WERI-Rb-1 (cell line): ENCODE results near the gene AKT1.

Experiments
- DNase-seq: peaks from one replicate; pipeline ENCODE4 v3.0.0-alpha.2; 2020
- H3K27ac ChIP-seq: fragments of 250-450 bp; sonication (Bioruptor Pico); 2 replicates; pipeline ENCODE4 v1.5.1; 2020; ENCODE audit warnings: mild to moderate bottlenecking, moderate library complexity
- H3K27me3 ChIP-seq: fragments of 250-450 bp; sonication (Bioruptor Pico); 2 replicates; pipeline ENCODE4 v1.5.1; 2021; ENCODE audit warnings: mild to moderate bottlenecking, low read depth, moderate library complexity; ENCODE audit not compliant: insufficient read depth, severe bottlenecking
- H3K36me3 ChIP-seq: fragments of 250-450 bp; sonication (Bioruptor Pico); 2 replicates; pipeline ENCODE4 v1.5.1; 2020; ENCODE audit warnings: mild to moderate bottlenecking, moderate library complexity
- H3K4me3 ChIP-seq: 2 replicates; pipeline ENCODE4 v1.5.1; 2011; ENCODE audit warnings: low read depth, mild to moderate bottlenecking, control low read depth, low read length
- H3K9me3 ChIP-seq: fragments of 250-450 bp; sonication (Bioruptor Pico); 2 replicates; pipeline ENCODE4 v1.5.1; 2021; ENCODE audit warnings: mild to moderate bottlenecking, moderate library complexity; ENCODE audit not compliant: severe bottlenecking
- TF ChIP-seq, protein P1 (sequence below): IDR thresholded peaks from 2 replicates; pipeline ENCODE4 v1.5.1; 2011; ENCODE audit warnings: low read depth, mild to moderate bottlenecking, control low read depth, inconsistent platforms, low read length

AKT1 gene

DNA sequence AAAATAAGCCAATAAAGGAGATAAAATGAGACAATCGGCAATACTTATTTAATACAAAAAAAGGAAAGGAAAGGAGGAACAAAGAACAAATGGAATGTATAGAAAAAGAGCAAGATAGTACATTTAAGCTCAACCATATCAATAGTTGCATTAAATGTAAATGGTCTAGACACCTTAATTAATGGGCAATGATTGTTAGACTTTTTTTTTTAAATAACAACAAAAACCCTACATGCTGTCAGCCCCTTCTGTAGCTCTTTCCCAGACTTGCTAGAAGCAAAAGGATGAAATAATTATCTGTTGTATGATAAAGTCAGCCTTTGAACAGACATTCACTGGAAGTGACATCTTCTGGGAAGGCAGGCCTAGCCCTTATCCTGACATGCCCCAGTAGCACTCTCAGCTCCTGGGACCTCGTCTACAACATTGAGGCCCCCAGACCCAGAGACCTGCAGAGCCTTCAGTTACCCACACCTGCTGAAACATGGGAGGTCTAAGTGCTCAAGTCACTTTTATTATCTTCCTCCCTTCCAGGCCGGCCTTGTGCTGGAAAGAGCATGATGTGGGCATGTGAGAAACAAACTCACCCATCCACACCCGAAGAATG, 29.2 kb downstream of the AKT1 start:
- no peak for DNase-seq
- no peak overlapping the region for H3K4me3 ChIP-seq
- peaks cover 27% of the 10 kb centered on the region for H3K36me3 ChIP-seq
- no peaks in the 10 kb centered on the region for H3K27me3 ChIP-seq
- TF ChIP-seq, protein P1, sequence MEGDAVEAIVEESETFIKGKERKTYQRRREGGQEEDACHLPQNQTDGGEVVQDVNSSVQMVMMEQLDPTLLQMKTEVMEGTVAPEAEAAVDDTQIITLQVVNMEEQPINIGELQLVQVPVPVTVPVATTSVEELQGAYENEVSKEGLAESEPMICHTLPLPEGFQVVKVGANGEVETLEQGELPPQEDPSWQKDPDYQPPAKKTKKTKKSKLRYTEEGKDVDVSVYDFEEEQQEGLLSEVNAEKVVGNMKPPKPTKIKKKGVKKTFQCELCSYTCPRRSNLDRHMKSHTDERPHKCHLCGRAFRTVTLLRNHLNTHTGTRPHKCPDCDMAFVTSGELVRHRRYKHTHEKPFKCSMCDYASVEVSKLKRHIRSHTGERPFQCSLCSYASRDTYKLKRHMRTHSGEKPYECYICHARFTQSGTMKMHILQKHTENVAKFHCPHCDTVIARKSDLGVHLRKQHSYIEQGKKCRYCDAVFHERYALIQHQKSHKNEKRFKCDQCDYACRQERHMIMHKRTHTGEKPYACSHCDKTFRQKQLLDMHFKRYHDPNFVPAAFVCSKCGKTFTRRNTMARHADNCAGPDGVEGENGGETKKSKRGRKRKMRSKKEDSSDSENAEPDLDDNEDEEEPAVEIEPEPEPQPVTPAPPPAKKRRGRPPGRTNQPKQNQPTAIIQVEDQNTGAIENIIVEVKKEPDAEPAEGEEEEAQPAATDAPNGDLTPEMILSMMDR: no peak
- peaks cover 6% of the 10 kb centered on the region for H3K9me3 ChIP-seq
- no peak overlapping the region for H3K27ac ChIP-seq

DNA sequence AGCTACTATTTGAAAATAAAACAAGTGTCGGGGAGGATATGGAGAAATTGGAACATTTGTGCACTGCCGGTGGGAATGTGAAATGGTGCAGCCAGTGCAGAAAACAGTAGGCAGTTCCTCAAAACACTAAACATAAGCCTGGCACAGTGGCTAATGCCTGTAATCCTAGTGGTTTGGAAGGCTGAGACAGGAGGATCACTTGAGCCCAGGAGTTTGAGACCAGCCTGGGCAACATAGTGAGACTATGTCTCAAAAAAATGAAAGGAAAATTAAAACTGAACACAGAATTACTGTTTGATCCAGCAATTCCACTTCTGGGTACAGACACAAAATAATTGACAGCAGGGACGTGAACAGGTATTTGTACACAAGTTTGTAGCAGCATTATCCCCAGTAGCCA, 30.0 kb downstream of the AKT1 start:
- Histone ChIP-seq H3K9me3 (no peaks in the 10 kb centered on the region), H3K4me3 (no peak overlapping the region), H3K27me3 (no peaks in the 10 kb centered on the region), H3K36me3 (peaks cover 24% of the 10 kb centered on the region), H3K27ac (no peak overlapping the region)
- no peak for DNase-seq
- TF ChIP-seq, protein P1: no peak

DNA sequence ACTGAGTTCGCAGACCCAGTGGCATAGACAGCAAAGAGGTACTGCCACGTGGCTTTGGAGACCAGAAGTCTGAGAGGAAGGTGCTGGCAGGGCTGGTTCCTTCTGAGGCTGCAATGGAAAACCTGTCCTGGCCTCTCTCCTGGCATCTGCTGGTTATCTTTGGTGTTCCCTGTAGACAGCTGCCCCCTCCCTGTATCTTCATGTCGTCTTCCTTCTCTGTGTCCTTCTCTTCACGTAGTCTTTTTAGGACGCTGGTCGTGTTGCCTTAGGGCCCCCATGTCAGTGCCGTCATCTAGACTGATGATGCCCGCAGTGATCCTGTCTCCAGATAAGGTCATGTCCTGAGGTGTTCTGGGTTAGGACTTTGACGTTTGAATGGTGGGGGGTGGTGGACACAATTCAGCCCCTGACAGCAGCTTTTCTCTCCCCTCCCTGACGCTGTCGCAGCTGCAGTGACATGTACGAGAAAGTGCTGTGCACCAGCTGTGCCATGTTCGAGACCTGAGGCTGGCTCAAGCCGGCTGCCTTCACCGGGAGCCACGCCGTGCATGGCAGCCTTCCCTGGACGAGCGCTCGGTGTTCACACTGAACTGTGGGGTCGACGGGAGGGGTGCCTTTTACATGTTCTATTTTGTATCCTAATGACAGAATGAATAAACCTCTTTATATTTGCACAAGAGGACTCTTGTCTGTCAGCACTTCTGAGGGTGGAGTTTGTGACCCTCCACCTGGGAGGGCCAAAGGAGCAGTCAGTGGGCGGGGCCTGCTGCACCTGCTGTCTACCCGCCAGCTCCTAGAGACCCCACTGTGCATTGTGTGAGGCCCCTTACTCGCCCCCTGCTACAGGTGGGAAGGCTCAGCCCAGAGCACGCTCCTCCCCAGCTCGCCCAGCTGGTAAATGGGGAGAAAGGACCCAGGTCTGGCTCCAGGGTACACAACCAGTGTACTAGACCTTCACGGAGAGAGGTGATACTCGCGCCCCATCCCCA, 36.3 kb downstream of the AKT1 start:
- H3K36me3 ChIP-seq: peaks cover 70% of the 10 kb centered on the region
- H3K4me3 ChIP-seq: no peak overlapping the region
- no peaks in the 10 kb centered on the region for H3K9me3 ChIP-seq
- no peak overlapping the region for H3K27ac ChIP-seq
- DNase-seq: no peak
- TF ChIP-seq, protein P1: no peak
- H3K27me3 ChIP-seq: no peaks in the 10 kb centered on the region

DNA sequence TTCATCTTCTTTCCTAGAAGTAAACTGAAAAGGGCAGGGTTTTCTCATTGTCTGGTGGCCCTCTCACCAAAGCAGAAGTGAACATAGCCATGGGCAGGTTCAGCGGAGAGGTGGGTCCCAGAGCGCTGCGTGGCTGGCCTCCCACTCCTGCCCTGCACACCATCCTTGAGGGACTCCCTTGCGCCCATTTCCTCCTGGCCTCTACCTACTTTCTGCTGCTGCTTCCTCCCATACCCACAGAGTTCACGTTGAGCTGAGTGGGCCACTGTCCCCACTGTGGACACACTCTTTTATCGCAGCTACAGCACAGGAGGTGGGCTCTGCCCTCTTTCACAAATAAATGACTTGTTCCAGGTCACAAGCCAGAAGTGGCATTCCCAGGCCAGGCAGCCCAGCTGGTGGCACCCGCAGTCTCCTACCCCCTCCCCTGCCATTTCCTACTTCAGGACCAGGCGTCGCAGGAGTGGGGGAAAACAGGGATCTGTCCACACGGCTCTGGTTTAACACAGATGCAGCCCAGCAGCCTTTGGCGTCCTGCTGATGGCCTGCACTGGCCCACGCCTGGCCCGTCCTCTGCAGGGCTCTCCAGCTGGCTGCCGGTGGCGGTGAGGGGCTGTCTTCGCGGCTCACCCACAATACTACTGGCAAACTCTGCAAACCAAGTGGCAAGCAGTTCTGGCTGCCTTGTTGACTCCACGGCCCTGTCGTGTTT, 37.7 kb downstream of the AKT1 start:
- Histone ChIP-seq H3K27me3 (no peaks in the 10 kb centered on the region), H3K9me3 (no peaks in the 10 kb centered on the region), H3K36me3 (peaks cover 75% of the 10 kb centered on the region), H3K27ac (no peak overlapping the region), H3K4me3 (no peak overlapping the region)
- no peak for DNase-seq
- TF ChIP-seq, protein P1: no peak

DNA sequence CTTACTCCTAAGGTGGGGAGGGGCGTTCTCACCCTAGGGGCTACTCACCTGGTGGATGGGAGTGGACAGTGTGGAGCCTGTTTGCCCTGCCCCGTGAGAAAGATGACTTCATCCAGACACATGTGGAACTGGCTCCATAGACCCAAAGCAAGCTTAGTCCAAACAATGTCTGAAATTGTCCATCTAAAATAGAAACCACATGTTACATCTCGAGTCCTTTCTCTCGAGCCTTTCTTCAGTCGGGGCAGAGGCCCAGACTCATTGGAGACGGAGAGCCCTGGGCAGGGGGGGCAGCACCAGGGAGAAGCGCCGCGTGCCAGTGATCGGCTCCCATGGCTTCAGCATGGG, 38.3 kb downstream of the AKT1 start:
- Histone ChIP-seq H3K36me3 (peaks cover 71% of the 10 kb centered on the region), H3K27me3 (no peaks in the 10 kb centered on the region), H3K27ac (no peak overlapping the region), H3K9me3 (peaks cover 2% of the 10 kb centered on the region), H3K4me3 (no peak overlapping the region)
- TF ChIP-seq, protein P1: no peak
- no peak for DNase-seq
